COLO668 (cell line): ENCODE results near the gene KIF22.
A peak's percentile ranks its signal among the peaks of the same experiment; 100 is the strongest.
"Not testable (repeated sequence)": the region's sequence is repeated elsewhere in the genome, so short reads cannot be mapped to it uniquely, and the experiment has no call there.

Experiments used
- DNase-seq: peaks from one replicate; lab custom pipeline; 2025; ENCODE audit not compliant: unreplicated experiment; lab: John Stamatoyannopoulos, UW

KIF22 gene

GRCh38 chr16:29813644-29814562, 23.4 kb downstream of the KIF22 start:
- no peak for DNase-seq

- DNase-seq = no peak
These were observed 24.0 kb downstream of the KIF22 start for GRCh38 chr16:29814592-29814991.

GRCh38 chr16:29815032-29815721, 24.6 kb downstream of the KIF22 start:
- peak; percentile 54 for DNase-seq

- peak; percentile 98 for DNase-seq
These were observed 25.5 kb downstream of the KIF22 start, which contains the start of gene PAGR1 for GRCh38 chr16:29815793-29816693. TSS of gene PAGR1 (plus strand) at chr16:29816152. CDS start at chr16:29816526, 374 bp downstream.

- peak; percentile 67 for DNase-seq
These were observed 26.3 kb downstream of the KIF22 start for GRCh38 chr16:29816694-29817441.

- DNase-seq = no peak
These were observed 27.5 kb downstream of the KIF22 start for GRCh38 chr16:29818082-29818481.

GRCh38 chr16:29819506-29819905, 29.0 kb downstream of the KIF22 start:
- peak; percentile 15 for DNase-seq

- DNase-seq = peak; percentile 75
These were observed 29.7 kb downstream of the KIF22 start, which contains the start of gene MVP for GRCh38 chr16:29820271-29820701. TSS of gene MVP (plus strand) at chr16:29820462. CDS start at chr16:29830550, 10,088 bp downstream.

- DNase-seq = peak; percentile 44
These were observed 30.4 kb downstream of the KIF22 start for GRCh38 chr16:29820730-29821642.

- no peak for DNase-seq
These were observed 31.1 kb downstream of the KIF22 start for GRCh38 chr16:29821643-29822115.

GRCh38 chr16:29824589-29825144, 34.1 kb downstream of the KIF22 start:
- no peak for DNase-seq

- DNase-seq = no peak
These were observed 34.8 kb downstream of the KIF22 start for GRCh38 chr16:29825145-29826044.

- no peak for DNase-seq
These were observed 35.8 kb downstream of the KIF22 start for GRCh38 chr16:29826342-29826695.

GRCh38 chr16:29830774-29831173, 40.2 kb downstream of the KIF22 start:
- DNase-seq = no peak

GRCh38 chr16:29831490-29831889, 40.9 kb downstream of the KIF22 start:
- no peak for DNase-seq

- not testable (repeated sequence) for DNase-seq
These were observed 42.7 kb downstream of the KIF22 start for GRCh38 chr16:29833219-29833618.

GRCh38 chr16:29834079-29834478, 43.5 kb downstream of the KIF22 start:
- no peak for DNase-seq

GRCh38 chr16:29835926-29836325, 45.4 kb downstream of the KIF22 start:
- DNase-seq = no peak
